Dermis blood vessel endothelial cell (primary cell): ENCODE data around the gene CCDC102A. TPM values are rescaled to one million over a fixed set of nuclear protein-coding genes. Genes with fewer than 3 reads are reported as not detected.

Source experiments
- DNase-seq: peaks from one replicate; pipeline ENCODE4 v3.0.0; 2010
- total RNA-seq: library from RNA; depleted of rRNA; stranded (reverse); fragments of >200 nt; gene quantifications from 2 replicates; pipeline ENCODE4 v1.2.3, GENCODE V29; 2014

CCDC102A gene
- total RNA-seq, 1 donor from 2014 or later = 25.5 TPM

DNA sequence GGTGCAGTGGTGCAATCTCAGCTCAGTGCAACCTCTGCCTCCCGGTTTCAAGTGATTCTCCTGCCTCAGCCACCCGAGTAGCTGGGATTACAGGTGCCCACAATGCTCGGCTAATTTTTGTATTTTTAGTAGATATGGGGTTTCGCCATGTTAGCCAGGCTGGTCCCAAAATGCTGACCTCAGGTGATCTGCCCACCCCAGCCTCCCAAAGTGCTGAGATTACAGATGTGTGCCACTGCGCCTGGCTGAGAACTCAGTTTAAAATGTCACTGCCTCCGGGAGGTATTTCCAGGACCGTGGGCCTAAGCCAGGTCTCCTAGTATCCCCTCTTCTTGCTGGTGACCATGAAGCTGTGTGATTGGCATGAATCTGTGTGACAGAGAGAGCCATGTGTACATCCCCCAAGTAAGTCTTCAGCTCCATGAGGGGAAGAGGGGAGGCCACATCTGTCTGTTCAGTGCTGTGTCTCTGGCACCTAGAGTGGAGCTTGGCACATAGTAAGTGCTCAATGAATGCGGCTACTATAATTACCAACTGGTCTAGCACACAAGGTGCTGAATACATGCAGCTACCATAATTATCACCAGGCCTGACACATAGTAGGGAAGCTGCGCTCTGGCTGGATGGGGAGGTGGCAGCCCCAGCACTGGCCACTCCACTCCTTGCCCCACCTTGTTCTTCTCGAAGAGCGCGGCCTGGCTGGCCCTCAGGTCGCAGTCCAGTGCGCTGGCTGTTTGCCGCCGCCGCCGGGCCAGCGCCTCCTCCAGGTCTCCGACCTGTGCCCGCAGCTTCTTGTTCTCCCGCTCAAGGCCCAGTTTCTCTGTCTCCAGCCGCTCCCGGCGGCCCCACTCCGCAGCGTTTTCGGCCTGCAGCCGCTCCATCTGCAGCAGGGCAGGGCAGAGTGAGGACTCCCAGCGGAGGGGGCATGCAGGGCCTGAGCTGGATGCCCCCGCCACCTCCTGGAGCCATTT is 18.7 kb downstream of the CCDC102A start:
- DNase-seq = no peak

DNA sequence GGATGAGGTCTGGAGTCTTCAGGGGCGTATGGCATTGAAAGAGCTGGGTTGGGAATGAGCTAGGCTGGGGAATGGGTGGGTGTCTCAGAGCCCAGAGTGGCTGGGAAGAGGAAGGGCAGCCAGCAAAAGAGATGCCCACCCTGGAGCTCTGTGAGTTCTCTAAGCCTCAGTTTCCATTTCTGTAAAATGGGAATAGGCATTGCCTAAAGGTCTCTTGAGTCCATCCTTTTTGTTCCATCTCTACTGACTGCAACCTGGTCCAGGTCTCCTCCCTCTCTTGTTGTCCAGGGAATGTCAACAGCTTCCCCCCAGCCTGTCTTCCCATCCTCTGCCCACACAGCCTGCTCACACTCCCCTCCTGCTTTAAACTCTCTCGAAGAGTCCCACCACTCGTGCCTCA is 19.6 kb downstream of the CCDC102A start:
- DNase-seq = no peak

DNA sequence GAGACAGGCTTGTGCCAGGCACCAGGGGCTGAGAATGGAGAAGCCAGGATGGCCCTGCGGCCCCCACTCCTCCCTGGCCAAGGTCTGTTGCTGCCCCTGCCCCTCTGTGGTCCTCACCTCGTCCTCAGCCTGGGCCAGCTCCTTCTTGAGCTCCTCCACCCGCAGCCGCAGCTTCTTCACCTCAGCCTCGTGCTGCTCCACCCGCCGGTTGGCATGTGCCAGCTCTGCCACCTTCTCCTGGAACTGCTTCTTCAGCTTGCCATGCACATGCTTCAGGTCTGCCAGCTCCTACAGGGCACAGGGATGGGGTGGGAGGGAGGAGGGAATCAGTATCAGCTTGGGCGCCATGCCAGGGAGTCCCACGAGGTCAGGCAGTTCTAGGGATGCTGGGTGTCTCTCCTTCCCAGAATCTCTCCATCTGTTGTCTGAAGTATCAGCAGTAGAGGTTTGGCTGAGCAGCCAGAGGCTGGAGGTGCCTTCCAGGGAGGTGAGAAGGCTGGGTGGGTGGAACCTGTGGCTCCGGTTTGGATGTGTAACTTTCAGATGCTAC is 20.1 kb downstream of the CCDC102A start:
- DNase-seq = no peak

DNA sequence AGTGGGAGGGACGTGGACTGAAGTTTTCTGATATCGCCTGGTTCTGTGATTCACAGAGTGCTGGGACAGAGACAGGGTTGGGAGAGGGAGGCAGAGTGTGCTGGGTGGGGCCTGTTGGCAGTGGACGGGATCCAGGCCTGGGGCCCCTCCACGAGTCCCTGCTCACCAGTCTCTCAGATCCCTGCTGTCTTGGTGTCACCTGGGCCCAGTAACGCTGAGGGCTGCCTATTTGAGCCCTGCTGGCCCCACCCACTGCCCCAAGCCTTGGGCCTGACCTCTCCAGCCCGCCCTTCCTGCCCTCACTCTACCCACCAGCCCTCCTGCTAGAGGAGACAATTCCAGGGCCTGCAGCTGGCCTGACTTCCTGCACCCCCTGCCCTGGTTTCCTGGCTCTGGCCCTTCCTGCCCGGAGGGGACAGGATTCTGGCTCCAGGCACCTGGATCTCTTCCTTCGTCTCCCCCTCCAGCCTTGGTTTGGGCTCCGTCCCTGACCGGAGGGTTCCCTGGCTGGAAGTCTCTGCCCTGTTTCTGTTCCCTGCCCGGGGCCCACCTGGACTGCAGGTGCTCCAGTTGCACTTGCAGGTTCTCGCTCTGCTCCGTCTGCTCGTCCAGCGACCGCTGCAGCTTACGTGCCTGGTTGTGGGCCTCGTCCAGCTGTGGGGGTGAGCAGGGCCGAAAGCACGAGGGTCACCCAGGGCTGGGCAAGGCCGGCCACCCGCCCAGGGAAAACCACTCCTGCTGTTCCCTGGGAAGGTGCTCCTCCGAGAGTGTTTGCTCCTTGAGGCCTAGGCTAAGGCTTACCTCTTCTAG is 21.4 kb downstream of the CCDC102A start:
- peak; percentile 41 for DNase-seq

DNA sequence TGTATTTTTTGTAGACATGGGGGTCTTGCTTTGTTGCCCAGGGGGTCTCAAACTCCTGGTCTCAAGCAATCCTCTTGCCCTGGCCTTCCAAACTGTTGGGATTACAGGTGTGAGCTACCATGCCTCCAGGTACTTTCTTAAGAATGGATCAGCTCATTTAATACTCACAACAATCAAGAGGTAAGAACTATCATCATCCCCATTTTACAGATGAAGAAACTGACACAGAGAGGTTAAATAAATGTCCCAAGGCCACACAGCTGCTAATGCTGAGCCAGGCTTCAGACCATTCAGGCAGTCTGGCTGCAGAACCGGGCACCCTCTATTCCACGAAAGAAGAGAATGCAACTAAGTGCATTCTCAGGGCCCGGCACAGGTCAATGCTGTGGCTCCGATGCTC is 22.0 kb downstream of the CCDC102A start:
- DNase-seq = no peak

DNA sequence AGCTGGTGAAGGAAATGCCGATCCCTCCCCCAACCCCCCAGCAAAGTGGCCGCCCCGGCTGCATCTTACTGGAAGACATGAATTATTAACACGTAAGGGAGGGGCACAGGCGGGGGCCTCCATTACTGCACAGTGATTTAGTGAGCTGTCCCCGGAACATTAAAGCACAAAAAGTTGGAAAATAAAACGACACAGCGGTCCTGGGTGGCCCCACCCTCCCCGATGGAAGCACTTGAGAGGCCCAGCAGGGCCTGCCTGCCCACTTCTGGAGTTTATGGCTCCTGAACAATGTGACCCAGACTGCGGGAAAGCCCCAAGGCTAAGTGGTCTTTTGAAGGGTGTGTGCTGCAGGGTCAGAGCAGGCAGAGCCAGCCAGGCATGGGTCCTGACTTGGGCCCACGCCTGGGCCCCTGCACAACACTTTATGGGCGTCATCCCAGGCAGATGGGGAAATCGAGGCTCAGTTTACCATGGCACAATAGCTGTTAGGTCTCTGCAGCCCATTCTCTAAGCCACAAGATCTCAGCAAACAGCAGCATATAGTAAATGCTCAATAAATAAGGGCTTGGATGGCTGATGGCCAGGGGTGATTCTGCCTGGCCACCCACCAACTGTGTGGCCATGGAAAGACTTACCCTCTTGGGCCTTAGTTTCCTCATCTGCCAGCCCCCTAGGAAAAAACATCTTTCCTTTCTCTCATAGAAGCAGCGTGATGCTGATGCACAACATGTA is 22.8 kb downstream of the CCDC102A start:
- no peak for DNase-seq

DNA sequence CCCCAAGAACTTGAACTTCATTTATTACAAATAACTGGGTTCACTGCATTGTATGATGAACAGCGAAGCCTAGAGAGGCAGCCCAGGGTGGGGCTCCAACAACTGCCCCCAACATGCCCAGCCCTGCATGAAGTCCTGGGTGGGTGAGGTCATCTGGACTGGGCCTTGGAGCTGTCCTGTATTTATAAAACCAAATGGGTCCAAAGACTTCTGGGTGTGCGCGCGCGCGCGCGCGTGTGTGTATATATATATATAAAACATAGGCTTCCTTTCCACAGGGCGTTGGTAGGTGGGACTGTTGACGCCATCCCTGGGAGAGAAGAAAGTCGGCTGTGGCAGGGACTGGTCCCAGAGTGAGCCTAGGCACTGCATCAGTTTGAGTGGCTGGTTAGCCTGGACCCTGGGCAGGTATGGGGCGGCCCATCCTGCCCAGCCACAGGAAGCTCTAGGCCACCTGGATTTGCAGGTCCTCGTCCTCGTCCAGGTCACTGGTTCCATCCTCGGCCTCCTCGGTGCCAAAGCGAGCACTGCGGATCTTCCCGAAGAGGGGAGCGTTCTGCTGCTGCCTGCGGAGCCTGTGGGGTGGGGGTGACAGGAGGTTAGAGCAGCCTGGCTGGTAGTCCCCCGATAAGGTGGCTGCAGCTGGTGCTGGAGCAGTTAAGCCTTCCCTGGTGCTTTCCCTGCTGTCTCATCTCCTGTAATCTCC is 23.9 kb downstream of the CCDC102A start:
- DNase-seq = no peak

DNA sequence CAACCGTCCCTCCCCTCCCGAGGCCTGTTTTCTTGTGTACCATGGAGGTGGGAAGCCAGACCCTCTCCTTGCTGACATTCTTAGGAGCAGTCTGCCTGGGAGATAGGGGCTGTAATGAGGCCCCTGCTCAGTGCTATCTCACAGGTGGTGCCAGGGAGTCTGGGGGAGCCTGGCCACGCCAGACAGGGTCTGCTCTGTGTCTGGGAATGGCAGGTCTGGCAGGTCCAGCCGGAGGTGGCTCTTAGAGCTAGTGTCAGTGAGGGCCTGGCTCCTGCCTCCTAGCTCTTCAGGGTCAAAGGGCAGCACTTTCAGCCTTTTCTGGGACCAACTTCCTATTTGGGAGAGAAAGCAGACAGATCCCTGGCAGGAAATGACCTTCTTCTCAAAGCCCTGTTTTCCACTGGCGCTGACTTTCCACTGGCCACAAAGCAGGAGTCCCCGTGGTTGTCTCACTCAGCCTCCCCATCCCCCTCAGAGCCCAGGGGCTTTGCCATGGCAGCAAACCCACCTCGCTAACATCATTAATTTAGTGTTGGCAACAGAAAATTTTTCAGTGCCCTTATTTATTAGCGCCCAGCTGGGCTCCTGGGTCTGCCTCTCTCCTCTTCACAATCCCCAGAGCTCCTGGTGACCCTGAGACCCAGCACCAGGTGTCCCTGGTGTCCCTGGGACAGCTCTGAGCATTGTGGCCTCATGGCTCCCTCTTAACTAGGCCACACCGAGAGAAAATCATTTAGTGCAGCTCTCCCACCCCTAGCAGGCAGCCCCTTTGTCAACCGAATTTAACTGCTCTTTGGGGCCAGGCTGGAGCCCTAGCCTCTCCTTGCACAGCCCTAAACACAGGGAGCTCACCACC is 26.1 kb downstream of the CCDC102A start:
- peak; percentile 24 for DNase-seq

DNA sequence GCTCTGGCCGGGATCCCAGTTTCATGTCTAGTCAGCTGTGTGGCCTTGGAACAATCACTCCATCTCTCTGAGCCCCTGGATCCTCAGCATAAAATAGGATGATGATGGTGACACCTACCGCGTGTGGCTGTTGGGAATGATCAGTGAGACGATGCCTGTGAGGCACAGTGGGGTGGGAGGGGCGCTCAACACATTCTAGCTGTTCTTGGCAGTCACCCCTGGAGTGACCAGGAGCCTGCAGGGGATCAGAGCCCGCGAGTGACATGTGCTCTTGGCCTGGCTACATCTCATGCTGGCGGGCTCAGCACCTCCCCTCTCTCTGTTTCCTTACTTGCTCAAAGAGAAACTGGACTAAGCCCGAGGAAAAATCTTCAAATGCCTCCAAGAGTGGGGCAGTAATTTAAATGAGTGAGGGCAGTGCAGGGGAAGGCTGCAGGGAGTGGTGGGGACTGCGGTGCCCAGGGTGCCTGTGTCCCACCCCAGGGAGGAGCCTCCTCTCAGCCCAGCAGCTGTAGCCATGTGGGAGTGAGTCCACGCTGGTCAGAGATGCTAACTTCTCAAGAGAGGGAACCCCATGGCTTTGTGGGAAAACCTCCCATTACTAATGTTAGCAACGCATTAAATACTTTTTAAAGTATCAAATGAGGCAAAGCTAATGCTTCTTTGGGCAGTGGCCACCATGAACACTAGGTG is 27.0 kb downstream of the CCDC102A start:
- no peak for DNase-seq

DNA sequence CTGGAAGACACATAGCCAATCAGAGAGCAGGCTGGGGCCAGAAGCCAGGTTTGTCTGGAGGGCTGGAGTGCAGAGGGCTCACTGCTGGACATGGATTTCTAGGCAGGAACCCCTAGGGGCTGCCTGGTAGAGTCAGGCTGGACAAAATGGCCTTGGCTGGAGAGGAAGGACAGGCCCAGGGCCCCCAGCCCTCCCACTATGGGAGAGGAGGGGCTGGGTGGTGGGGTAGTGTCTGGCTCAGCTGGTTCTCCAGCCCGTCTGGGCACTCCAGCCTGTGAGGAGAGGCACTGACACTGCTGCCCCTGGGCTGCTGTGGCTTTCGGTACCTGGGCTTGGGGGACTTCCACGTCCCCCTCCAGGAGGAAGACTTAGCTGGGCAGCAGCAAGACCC is 28.3 kb downstream of the CCDC102A start:
- DNase-seq = no peak

DNA sequence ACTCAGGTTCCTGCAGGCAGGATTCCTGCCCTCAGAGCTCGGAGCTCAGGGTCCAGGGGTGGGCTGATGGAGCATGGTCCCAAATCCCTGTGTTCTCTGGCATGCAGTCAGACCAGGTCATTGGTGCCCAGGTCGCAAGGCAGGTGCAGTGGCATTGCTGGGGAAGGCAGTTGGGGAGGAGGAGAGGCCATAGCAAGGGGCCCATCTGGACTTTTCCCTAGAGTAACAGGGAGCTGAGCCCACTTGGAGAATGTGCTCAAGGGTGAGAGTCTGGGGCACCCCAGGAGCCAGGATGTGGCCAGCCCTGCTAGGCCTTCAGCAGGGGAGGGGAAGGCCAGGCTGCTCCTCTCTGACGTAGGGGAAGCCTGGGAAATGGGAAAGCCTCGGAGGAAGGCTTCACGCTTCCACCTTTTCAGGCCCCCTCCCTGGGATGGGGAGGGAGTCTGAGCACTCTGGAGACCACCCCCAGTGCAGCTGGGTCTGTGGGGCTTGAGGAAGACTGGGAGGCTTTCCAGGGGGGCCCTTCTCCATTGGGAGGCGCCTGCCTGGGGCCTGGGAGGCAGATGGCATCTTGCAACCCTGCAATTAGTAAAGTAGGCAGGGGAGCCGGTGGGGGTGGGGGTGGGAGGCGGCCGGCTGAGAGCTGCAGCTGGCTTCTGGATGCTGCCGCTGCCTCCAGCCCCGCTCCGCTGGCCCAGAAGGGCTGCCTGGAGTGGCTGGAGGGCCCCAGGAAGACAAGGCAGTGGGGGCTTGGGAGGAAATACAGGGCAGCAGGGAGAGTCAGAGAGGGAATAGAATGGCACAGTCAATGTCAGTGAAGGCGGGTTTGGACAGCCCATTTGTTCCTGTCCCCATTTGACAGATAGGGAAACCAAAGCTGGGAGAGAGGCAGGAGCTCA is 29.0 kb downstream of the CCDC102A start:
- DNase-seq = no peak

DNA sequence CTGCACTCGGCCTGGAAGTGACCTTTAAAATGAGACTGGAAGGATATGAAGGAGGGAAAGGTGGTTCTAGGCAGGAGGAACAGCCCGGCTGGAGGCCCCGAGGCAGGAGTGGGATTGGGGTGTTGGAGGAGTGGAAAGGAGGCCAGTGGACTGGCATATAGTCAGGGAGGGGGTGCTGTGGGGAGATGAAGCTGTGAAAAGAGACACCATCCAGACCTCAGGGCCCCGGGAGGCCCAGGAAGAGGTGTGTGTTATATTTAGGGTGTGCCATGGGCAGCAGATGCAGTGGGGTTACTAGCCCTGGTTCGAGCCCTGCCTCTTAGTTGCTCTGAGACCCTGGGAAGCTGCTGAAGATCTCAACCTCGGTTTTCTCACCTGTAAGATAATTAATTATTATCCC is 31.2 kb downstream of the CCDC102A start:
- DNase-seq = no peak

DNA sequence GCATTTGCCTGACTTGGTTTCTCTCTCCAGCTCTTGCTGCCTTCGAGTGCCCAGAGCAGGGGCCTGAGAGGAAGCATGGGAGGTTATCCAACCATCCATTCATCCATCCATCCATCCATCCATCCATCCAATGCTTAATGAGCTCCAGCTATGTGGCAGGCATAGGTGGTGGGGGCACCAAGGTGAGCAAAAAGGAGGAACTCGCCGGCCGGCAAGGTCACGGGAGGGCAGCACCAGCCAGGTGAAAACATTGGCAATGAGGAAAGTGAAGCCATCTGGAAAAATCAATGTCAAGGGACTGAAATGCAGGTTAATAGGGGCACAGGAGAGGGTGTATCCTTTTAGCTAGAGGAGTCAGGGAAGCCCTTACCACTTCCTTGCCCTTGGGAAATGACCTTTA is 31.9 kb downstream of the CCDC102A start:
- DNase-seq = no peak

DNA sequence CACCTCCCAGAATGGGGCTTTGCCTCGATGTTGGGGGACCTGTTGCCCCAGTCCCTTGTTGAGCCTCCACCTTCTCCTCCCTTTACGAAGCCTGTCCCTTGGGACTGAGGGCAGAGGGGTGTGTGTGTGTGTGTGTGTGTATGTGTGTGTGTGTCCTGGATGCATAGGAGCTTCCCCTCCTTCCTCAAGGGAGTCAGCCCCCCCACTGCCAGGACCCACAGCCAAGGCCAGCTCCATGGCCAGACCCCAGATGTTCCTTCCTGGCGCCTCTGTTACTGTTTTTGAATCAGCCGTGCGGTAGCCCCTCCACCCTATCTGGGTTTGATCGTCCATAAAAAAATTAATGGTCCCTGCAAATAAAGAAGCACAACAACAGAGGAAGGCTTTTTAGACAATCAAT is 32.4 kb downstream of the CCDC102A start:
- DNase-seq = no peak

DNA sequence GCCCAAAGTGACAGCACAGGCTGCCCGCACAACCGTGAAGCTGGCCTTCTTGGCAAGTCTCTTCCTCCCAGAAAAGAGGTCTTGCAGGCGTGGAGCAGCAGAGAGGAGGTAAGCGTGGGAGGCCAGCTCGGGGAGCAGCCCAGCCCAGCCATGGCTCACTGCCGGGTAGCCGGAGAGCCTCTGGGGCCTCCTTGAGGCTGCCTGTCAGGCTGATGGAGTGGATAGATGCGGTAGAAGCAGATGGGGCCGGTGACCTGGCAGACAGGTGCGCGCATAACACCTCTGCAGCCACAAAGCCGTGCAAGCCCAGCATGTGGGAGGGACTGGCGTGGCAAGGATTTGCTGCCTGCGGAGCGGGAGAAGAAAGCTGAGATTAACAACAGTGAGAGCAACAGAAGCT is 33.0 kb downstream of the CCDC102A start:
- no peak for DNase-seq

DNA sequence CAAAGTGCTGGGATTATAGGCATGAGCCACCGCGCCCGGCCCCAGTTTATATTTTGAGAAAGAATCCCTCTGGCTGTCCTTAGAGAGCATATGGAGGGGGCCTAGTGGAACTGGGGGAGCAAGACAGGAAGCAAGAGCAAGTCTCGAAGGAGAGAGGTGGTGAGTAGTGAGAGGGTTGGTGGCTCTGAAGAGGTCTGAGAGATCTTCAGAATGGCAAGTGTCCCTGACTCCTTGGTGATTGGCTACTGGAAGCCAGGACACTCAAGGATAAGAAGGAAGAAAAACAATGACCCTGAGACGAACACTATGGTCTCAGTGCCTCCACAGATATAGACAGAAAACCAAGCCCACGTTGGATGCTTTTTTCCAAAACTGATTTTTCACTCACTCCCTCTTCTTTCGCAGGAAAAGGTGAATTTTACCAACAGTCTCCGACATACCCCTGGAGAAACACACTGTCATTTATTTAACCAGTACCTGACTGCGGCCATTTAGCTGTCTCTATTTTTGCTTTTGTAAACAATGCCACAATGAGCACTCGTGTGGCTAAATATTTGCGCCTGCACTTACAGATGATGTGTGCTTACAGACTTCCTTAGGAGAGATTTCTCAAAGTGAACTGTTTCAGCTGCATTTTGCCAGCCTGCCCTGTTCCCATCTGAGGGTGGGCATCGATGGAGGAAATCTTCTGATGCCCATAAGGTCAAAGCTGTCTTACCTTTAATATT is 34.2 kb downstream of the CCDC102A start:
- DNase-seq = no peak

DNA sequence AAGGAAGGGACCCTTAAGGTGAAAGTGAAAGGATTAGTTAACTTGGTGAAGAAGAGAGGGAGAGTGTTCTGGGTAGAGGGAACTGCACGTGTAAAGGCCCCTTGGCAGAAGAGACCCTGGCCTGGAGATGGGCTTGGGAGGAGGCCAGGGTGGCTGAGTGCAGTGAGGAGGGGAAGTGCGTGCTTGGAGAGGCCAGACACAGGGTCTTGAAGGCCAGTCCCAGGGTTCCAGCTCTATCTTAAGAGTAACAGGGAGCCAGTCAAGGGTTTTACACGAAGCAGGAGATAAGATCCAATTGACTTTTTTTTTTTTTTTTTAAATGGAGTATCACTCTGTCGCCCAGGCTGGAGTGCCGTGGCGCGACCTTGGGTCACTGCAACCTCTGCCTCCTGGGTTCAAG is 34.9 kb downstream of the CCDC102A start:
- DNase-seq = no peak

DNA sequence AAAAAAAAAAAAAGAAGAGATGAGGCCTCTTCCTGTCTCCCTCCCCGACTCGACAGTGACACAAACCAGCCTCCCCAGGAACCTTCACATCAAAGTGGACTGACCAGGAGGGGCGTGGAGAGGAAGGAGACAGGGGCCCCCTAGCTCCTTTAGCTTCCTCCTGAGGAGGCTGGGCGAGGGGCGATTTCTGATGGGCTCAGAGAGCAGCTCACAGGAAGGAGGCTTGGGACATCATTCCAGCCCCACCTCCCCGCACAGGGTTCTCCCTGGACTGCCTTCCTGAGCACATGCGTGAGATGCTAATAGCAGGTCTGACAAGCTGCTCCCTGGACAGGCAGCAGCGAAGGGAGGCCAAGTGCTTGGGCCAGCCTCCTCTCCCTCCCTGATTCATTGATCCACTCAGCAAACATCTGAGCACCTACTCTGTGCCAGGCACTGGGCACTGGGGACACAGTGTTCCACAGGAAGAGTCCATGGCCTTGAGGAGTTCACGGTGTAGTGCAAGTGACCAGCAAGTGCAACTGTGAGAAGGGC is 35.7 kb downstream of the CCDC102A start:
- DNase-seq = no peak
